SU-DHL-6 (cell line): ENCODE results near the gene WDR4.
"Not testable (repeated sequence)": the region's sequence is repeated elsewhere in the genome, so short reads cannot be mapped to it uniquely, and the experiment has no call there.

ENCODE experiments used
- H2AFZ ChIP-seq: fragments of 200-600 bp; sonication (generic); 2 replicates; pipeline ENCODE4 v1.6.1; 2014; ENCODE audit warnings: low read depth, mild to moderate bottlenecking, moderate library complexity, mixed read lengths, antibody characterized with exemption, low read length; ENCODE audit not compliant: severe bottlenecking
- H3F3A ChIP-seq: fragments of 200-600 bp; shearing (Covaris generic); 2 replicates; pipeline ENCODE4 v1.6.0; 2016; ENCODE audit warnings: antibody characterized with exemption, mild to moderate bottlenecking; ENCODE audit not compliant: insufficient read depth
- H3K27ac ChIP-seq: fragments of 200-600 bp; sonication (generic); 2 replicates; pipeline ENCODE4 v1.5.1; 2016; ENCODE audit warnings: low read depth, mild to moderate bottlenecking, low read length, moderate library complexity, mixed read lengths
- H3K27me3 ChIP-seq: fragments of 200-600 bp; sonication (generic), shearing (Covaris generic); 2 replicates; pipeline ENCODE4 v1.6.0; 2014; ENCODE audit warnings: mild to moderate bottlenecking, low read length
- H3K36me3 ChIP-seq: fragments of 200-600 bp; sonication (generic); 2 replicates; pipeline ENCODE4 v1.6.1; 2014; ENCODE audit warnings: mild to moderate bottlenecking, low read length, mixed read lengths
- H3K4me2 ChIP-seq: fragments of 300-600, 200-600 bp; shearing (Covaris generic), sonication (generic); 2 replicates; pipeline ENCODE4 v1.6.0; 2014; ENCODE audit warnings: low read length, low read depth, mild to moderate bottlenecking; ENCODE audit not compliant: poor library complexity, severe bottlenecking
- H3K4me3 ChIP-seq: fragments of 200-600 bp; sonication (generic); 2 replicates; pipeline ENCODE4 v1.5.1; 2014; ENCODE audit warnings: antibody characterized with exemption, low read length, mild to moderate bottlenecking, mixed read lengths; ENCODE audit not compliant: insufficient read depth, poor library complexity, severe bottlenecking
- H3K79me2 ChIP-seq: fragments of 200-600 bp; sonication (generic); 2 replicates; pipeline ENCODE4 v1.6.1; 2014; ENCODE audit warnings: mild to moderate bottlenecking, low read length, moderate library complexity; ENCODE audit not compliant: insufficient read depth
- H3K9ac ChIP-seq: fragments of 200-600 bp; sonication (generic); 2 replicates; pipeline ENCODE4 v1.7.0; 2014; ENCODE audit warnings: mild to moderate bottlenecking, low read length
- H3K9me2 ChIP-seq: fragments of 200-600 bp; sonication (generic); replicated peaks from 2 replicates; pipeline ENCODE4 v1.6.1; 2014; ENCODE audit warnings: low read length; ENCODE audit not compliant: insufficient read depth
- H3K9me3 ChIP-seq: fragments of 200-600 bp; sonication (generic); 2 replicates; pipeline ENCODE4 v1.6.1; 2014; ENCODE audit warnings: low read length, mixed read lengths; ENCODE audit not compliant: insufficient read depth
- H4K20me1 ChIP-seq: fragments of 200-600 bp; sonication (generic); 2 replicates; pipeline ENCODE4 v1.6.1; 2014; ENCODE audit warnings: low read depth, mild to moderate bottlenecking, antibody characterized with exemption, low read length, moderate library complexity, mixed read lengths
- CTCF ChIP-seq: fragments of 200-600 bp; sonication (generic); IDR thresholded peaks from one replicate; pipeline ENCODE4 v1.5.1; 2017; ENCODE audit warnings: antibody characterized with exemption, mild to moderate bottlenecking, low read length, moderate library complexity; ENCODE audit not compliant: insufficient read depth, poor library complexity, severe bottlenecking
- EZH2phosphoT487 ChIP-seq: fragments of 200-600 bp; sonication (generic), shearing (Covaris generic); conservative IDR thresholded peaks from 2 replicates; pipeline ENCODE4 v1.6.1; 2018; ENCODE audit warnings: mild to moderate bottlenecking, antibody characterized with exemption, low read length, moderate library complexity, mixed read lengths

Gene WDR4

GRCh38 chr21:42921927-42922326 lies 42.6 kb upstream of the WDR4 start:
- Histone ChIP-seq H3K27ac (no peak overlapping the region), H4K20me1 (no peaks in the 10 kb centered on the region), H3K4me3 (no peak overlapping the region), H3K9me2 (no peaks in the 10 kb centered on the region), H2AFZ (no peak overlapping the region), H3K27me3 (no peaks in the 10 kb centered on the region), H3K79me2 (no peaks in the 10 kb centered on the region), H3K9ac (no peak overlapping the region), H3K36me3 (no peaks in the 10 kb centered on the region), H3K9me3 (no peaks in the 10 kb centered on the region), H3F3A (no peaks in the 10 kb centered on the region), H3K4me2 (no peak overlapping the region)
- TF ChIP-seq EZH2phosphoT487 (no peak), CTCF (no peak)

GRCh38 chr21:42918291-42918690 lies 39.0 kb upstream of the WDR4 start:
- Histone ChIP-seq H2AFZ (no peak overlapping the region), H3K4me2 (no peak overlapping the region), H3K36me3 (no peaks in the 10 kb centered on the region)

GRCh38 chr21:42913476-42913875 lies 34.1 kb upstream of the WDR4 start:
- TF ChIP-seq CTCF (no peak), EZH2phosphoT487 (no peak)
- H3K9ac ChIP-seq, result no peak overlapping the region
- H4K20me1 ChIP-seq, result no peaks in the 10 kb centered on the region
- no peaks in the 10 kb centered on the region for H3K9me3 ChIP-seq
- H3K27me3 ChIP-seq, result no peaks in the 10 kb centered on the region
- H3K36me3 ChIP-seq, result no peaks in the 10 kb centered on the region
- H3K9me2 ChIP-seq, result no peaks in the 10 kb centered on the region
- no peaks in the 10 kb centered on the region for H3F3A ChIP-seq
- H3K4me2 ChIP-seq, result no peak overlapping the region
- no peak overlapping the region for H2AFZ ChIP-seq
- no peak overlapping the region for H3K4me3 ChIP-seq
- H3K79me2 ChIP-seq, result no peaks in the 10 kb centered on the region
- no peak overlapping the region for H3K27ac ChIP-seq

More at GRCh38 chr21:42918291-42918690, 39.0 kb upstream of the WDR4 start:
- H3K9me2 ChIP-seq, result no peaks in the 10 kb centered on the region
- H3K27me3 ChIP-seq, result no peaks in the 10 kb centered on the region
- H3K27ac ChIP-seq, result no peak overlapping the region
- H3K4me3 ChIP-seq, result no peak overlapping the region
- H3K9me3 ChIP-seq, result no peaks in the 10 kb centered on the region
- H3F3A ChIP-seq, result no peaks in the 10 kb centered on the region
- H3K9ac ChIP-seq, result no peak overlapping the region
- no peaks in the 10 kb centered on the region for H3K79me2 ChIP-seq
- no peaks in the 10 kb centered on the region for H4K20me1 ChIP-seq
- TF ChIP-seq CTCF (no peak), EZH2phosphoT487 (no peak)

- H3K9me3 ChIP-seq, H4K20me1 ChIP-seq, H3K9me2 ChIP-seq, H3K27me3 ChIP-seq, H3K36me3 ChIP-seq, H3K4me2 ChIP-seq, H3K27ac ChIP-seq, H3K4me3 ChIP-seq, H3K9ac ChIP-seq, H3F3A ChIP-seq, H2AFZ ChIP-seq, H3K79me2 ChIP-seq: not testable (repeated sequence)
Observed at GRCh38 chr21:42911920-42912319, 32.6 kb upstream of the WDR4 start.

- not testable (repeated sequence) for H3K79me2 ChIP-seq, H3K9me2 ChIP-seq, H3K27ac ChIP-seq, H2AFZ ChIP-seq, H3K9me3 ChIP-seq, H3K4me2 ChIP-seq, H3K4me3 ChIP-seq, H4K20me1 ChIP-seq, H3K9ac ChIP-seq, H3K36me3 ChIP-seq, H3K27me3 ChIP-seq, H3F3A ChIP-seq
Observed at GRCh38 chr21:42908484-42908883, 29.1 kb upstream of the WDR4 start.
